Thyroid gland (tissue), 4 donors: ENCODE data around the gene DCAF12.

Experiments
- POLR2A ChIP-seq, 2 donors: fragments of 450-650 bp; IDR thresholded peaks; one replicate each; pipeline ENCODE4 v1.6.1; 2017; ENCODE audit warnings: antibody characterized with exemption in 2 of 2, mild to moderate bottlenecking in 2 of 2, moderate library complexity in 1 of 2
- TF ChIP-seq, protein P1 (sequence below), 6 experiments: fragments of 200-600 bp in 3 of 6; fragments of 450-650 bp in 3 of 6; sonication (generic) in 3 of 6; IDR thresholded peaks; one replicate each; pipeline ENCODE4 v1.5.1; 2016 to 2019; ENCODE audit warnings: antibody characterized with exemption in 6 of 6, mild to moderate bottlenecking in 2 of 6, inconsistent platforms in 1 of 6, moderate library complexity in 1 of 6

DNA sequence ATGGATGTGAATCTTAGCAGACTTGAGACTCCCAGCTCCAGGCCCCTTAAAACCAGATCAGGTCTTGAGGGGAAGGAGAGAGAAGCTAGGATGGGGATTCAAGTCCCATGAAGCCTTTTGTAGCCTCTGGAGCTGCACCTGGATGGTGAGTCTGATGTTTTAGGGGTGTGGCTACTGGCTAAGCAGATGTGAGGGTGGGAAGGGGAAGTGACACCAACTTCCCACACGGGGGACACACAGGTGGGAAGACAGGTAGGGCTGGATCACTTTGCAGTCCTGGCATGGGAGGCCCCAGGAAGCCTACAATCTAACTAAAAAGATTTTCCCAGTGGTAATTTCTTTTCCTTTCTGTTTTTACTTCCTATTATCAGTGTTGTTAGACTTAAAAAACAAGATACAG is 39.1 kb downstream of the DCAF12 start:
- TF ChIP-seq POLR2A (IDR thresholded peaks at IDR 0.05) = no peak
- TF ChIP-seq, protein P1, sequence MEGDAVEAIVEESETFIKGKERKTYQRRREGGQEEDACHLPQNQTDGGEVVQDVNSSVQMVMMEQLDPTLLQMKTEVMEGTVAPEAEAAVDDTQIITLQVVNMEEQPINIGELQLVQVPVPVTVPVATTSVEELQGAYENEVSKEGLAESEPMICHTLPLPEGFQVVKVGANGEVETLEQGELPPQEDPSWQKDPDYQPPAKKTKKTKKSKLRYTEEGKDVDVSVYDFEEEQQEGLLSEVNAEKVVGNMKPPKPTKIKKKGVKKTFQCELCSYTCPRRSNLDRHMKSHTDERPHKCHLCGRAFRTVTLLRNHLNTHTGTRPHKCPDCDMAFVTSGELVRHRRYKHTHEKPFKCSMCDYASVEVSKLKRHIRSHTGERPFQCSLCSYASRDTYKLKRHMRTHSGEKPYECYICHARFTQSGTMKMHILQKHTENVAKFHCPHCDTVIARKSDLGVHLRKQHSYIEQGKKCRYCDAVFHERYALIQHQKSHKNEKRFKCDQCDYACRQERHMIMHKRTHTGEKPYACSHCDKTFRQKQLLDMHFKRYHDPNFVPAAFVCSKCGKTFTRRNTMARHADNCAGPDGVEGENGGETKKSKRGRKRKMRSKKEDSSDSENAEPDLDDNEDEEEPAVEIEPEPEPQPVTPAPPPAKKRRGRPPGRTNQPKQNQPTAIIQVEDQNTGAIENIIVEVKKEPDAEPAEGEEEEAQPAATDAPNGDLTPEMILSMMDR (IDR thresholded peaks at IDR 0.05) = no peak
